ENCODE results near the gene SEMA3A. TPM values are rescaled to one million over a fixed set of nuclear protein-coding genes. Genes with fewer than 3 reads are reported as not detected.

The SEMA3A gene
- polyA plus RNA-seq, 10 donors, result 17.9 to 37.6 (median 26.8) TPM

- DNase-seq, result peak; percentile 68 to 84 (median 79)
Measured at GRCh38 chr7:83936056-83936708, 258.4 kb downstream of the SEMA3A start.

- no peak for DNase-seq
Measured at GRCh38 chr7:83934118-83934734, 260.4 kb downstream of the SEMA3A start.

DNA sequence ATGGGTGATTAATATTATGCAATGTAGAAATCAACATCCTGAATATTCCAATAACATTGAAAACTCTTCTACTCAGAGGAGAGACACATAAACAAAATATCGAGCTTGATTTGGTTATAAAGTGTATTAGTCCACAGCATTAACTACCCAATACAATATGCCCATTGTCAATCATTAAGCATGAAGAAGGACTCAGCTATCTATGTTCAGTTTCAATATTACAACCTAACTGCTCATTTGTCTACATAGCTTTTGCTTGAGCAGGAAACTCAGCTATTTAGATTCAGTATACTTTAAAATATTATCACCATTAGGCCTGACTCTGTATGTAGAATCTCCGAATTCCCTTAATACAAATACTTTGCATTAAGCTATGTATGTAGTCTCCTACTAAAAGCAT is 262.6 kb downstream of the SEMA3A start:
- DNase-seq, result no peak

DNA sequence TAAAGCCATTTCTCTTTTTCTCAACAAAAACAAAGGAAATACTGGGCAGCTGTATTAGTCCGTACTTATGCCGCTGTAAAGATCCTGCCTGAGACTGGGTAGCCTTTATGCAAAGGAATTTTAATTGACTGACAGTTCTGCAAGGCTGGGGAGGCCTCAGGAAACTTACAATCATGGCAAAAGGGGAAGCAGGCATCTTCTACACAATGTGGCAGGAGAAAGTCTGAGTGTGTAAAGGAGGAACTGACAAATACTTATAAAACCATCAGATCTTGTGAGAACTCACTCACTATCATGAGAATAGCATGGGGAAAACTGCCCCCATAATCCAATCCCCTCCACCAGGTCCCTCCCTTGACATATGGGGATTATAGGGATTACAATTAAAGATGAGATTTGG is 264.3 kb downstream of the SEMA3A start:
- no peak for DNase-seq

DNA sequence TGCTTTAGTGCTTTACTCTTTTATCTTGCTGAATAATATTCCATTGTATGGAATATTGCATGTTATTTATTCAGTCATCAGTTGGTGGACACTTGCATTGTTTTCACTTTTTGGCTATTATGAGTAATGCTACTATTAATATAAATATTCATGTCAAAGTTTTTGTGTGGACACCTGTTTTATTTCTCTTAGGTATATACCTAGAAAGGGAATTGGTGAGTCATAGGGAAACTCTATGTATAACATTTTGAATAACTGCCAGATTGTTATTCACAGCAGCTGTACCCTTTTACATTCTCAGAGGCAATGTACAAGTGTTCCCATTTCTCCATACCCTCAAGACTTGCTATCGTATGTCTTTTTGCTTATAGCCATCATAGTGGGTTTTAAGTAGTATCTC is 268.7 kb downstream of the SEMA3A start:
- no peak for DNase-seq

DNA sequence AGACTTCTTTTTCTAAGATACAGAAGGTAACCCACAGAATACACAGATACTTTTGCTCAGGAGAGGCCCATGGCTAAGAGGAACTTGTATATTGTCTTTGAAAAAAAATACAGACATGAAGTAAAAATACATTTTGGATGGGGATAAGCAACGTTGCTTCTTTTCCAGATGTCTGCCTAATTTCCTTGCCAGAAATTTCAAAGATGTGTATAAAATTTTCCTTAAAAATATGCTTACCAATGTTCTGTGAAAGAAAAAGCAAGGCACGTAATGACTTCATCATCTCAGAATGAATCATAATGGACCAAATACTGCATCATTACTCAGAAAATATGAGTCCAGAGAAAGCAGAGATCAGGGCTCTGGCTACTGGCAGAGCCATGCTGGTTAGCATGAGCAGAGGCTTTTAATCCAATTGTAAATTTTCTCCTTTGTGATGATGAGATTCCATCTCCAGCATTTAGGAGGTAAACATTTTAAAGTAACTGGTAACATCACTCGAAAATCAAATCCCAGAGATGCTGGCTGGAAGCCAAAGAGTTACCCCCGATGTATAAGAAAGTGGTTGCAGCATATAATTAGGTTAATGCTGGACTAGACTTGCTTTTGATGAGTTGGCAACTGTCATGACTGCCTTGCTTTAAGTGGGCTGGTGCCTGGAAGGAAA is 272.5 kb downstream of the SEMA3A start:
- DNase-seq, result peak; percentile 57 to 88 (median 76)

- DNase-seq, result peak; percentile 2 to 78 (median 21)
Measured at GRCh38 chr7:83921271-83921940, 273.2 kb downstream of the SEMA3A start.

- DNase-seq, result no peak
Measured at GRCh38 chr7:83918142-83918541, 276.4 kb downstream of the SEMA3A start.

DNA sequence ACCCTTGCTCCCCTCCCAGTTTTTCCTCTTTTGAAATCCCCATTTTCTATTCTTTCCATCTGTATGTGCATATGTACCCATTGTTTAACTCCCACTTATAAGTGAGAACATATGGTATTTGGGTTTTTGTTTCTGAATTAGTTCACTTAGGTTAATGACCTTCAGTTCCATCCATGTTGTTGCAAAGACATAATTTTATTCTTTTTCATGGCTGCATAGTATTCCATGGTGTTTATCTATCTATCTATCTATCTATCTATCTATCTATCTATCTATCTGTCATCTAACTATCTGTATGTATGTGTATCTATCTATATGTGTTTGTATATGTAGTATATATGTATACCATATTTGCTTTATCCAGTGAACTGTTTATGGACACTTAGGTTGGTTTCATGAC is 281.4 kb downstream of the SEMA3A start:
- no peak for DNase-seq

DNA sequence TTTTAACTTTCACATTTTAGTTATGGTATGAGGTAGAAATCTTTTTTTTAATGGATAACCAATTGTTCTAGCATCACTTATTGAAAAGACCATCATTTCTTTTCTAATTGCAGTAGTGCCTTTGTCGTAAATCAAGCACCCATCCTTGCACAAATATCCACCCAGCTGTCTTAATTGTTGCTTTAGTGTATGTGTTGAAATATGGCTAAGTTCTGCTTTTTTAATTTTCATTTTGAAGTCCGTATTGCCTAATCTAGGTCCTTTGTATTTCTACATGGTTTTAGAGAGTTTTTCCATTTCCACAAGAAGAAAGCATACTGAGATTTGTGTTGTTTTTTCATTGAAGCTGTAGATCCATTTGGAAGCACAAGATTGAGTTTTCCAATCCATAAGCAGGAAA is 286.1 kb downstream of the SEMA3A start:
- no peak for DNase-seq

All from muscle of back (tissue), 11 donors.